Type B pancreatic cell (in vitro differentiated cells): ENCODE results near the gene GARIN3. TPM values are rescaled to one million over a fixed set of nuclear protein-coding genes. Genes with fewer than 3 reads are reported as not detected.
"Not testable (repeated sequence)": the region's sequence is repeated elsewhere in the genome, so short reads cannot be mapped to it uniquely, and the experiment has no call there.

ENCODE experiments used
- DNase-seq: peaks from one replicate; pipeline ENCODE4 v3.0.0; 2021; ENCODE audit warnings: mixed read lengths; ENCODE audit not compliant: unreplicated experiment; ENCODE audit errors: extremely low spot score
- H3K27ac Mint-ChIP-seq: 2 replicates; pipeline ENCODE4 v1.8.0; 2021; ENCODE audit warnings: mild to moderate bottlenecking, mixed read lengths
- H3K27me3 Mint-ChIP-seq: 2 replicates; pipeline ENCODE4 v1.8.0; 2021; ENCODE audit warnings: mixed read lengths
- H3K36me3 Mint-ChIP-seq: 2 replicates; pipeline ENCODE4 v1.8.0; 2021; ENCODE audit warnings: mixed read lengths
- H3K4me1 Mint-ChIP-seq: one replicate; pipeline ENCODE4 v1.8.0; 2021; ENCODE audit warnings: mixed read lengths; ENCODE audit not compliant: unreplicated experiment
- H3K4me3 Mint-ChIP-seq: 2 replicates; pipeline ENCODE4 v1.8.0; 2021; ENCODE audit warnings: mild to moderate bottlenecking, mixed read lengths
- H3K9me3 Mint-ChIP-seq: 2 replicates; pipeline ENCODE4 v1.8.0; 2021; ENCODE audit warnings: mixed read lengths
- total RNA-seq: library from RNA; stranded (reverse); gene quantifications from 2 replicates; pipeline ENCODE4 v1.2.1, GENCODE V29; 2021; ENCODE audit warnings: low replicate concordance
- TF ChIP-seq, protein P1 (sequence below): fragments of 200-600 bp; sonication (generic); conservative IDR thresholded peaks from 2 replicates; pipeline ENCODE4 v1.5.0; 2021; ENCODE audit warnings: antibody characterized with exemption, mild to moderate bottlenecking

The GARIN3 gene
- total RNA-seq, 1 donor from 2014 or later, result not detected

DNA sequence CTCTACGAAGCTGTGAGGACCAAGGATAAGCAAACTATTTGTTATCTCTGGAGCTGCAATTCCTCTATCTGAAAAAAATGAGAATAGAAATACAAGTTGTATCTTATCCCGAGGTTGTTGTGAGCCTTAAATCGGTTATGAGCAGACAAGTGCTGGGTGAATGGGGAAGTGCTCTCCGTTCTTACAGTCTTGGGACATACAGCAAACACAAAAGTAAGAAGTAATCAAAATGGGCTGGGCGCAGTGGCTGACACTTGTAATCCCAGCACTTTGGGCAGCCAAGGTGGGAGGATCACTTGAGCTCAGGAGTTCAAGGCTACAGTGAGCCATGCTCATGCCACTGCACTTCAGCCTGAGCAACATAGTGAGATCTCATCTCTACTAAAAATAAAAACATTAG lies 46.2 kb upstream of the GARIN3 start:
- Mint-ChIP-seq H3K4me1 (no peaks in the 10 kb centered on the region), H3K4me3 (no peak overlapping the region), H3K27ac (no peak overlapping the region), H3K27me3 (no peaks in the 10 kb centered on the region), H3K36me3 (no peaks in the 10 kb centered on the region), H3K9me3 (no peaks in the 10 kb centered on the region)
- no peak for DNase-seq
- TF ChIP-seq, protein P1, sequence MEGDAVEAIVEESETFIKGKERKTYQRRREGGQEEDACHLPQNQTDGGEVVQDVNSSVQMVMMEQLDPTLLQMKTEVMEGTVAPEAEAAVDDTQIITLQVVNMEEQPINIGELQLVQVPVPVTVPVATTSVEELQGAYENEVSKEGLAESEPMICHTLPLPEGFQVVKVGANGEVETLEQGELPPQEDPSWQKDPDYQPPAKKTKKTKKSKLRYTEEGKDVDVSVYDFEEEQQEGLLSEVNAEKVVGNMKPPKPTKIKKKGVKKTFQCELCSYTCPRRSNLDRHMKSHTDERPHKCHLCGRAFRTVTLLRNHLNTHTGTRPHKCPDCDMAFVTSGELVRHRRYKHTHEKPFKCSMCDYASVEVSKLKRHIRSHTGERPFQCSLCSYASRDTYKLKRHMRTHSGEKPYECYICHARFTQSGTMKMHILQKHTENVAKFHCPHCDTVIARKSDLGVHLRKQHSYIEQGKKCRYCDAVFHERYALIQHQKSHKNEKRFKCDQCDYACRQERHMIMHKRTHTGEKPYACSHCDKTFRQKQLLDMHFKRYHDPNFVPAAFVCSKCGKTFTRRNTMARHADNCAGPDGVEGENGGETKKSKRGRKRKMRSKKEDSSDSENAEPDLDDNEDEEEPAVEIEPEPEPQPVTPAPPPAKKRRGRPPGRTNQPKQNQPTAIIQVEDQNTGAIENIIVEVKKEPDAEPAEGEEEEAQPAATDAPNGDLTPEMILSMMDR, result no peak

DNA sequence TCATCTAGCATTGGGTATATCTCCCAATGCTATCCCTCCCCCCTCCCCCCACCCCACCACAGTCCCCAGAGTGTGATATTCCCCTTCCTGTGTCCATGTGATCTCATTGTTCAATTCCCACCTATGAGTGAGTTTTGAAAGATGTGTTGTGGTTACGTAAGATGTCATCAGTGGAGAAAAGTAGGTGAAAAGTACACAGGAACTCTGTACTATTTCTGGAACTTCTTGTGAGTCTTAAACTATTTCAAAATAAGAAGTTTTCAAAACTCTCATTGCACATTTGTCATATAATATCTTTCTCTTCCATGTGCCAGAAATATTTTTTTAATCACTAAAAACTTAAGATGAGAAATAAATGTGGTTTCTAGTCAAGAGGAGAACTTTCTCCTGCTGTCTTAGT lies 44.6 kb upstream of the GARIN3 start:
- not testable (repeated sequence) for H3K4me3 Mint-ChIP-seq, H3K36me3 Mint-ChIP-seq, H3K9me3 Mint-ChIP-seq, H3K27ac Mint-ChIP-seq, DNase-seq, H3K27me3 Mint-ChIP-seq, H3K4me1 Mint-ChIP-seq

DNA sequence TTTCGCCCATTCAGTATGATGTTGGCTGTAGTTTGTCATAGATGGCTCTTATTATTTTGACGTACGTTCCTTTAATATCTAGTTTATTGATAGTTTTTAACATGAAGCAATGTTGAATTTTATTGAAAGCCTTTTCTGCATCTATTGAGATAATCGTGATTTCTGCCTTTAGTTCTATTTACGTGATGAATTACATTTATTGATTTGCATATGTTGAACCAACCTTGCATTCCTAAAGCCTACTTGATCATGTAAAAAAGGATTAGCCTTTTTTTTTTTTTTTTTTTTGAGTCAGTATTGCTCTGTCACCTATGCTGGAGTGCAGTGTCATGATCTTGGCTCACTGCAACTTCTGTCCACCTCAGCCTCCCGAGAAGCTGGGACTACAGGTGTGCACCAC lies 39.6 kb upstream of the GARIN3 start:
- no peak overlapping the region for H3K27ac Mint-ChIP-seq
- H3K4me1 Mint-ChIP-seq, result no peaks in the 10 kb centered on the region
- H3K27me3 Mint-ChIP-seq, result no peaks in the 10 kb centered on the region
- TF ChIP-seq, protein P1, result no peak
- no peak for DNase-seq
- H3K36me3 Mint-ChIP-seq, result no peaks in the 10 kb centered on the region
- no peaks in the 10 kb centered on the region for H3K9me3 Mint-ChIP-seq
- H3K4me3 Mint-ChIP-seq, result no peak overlapping the region

DNA sequence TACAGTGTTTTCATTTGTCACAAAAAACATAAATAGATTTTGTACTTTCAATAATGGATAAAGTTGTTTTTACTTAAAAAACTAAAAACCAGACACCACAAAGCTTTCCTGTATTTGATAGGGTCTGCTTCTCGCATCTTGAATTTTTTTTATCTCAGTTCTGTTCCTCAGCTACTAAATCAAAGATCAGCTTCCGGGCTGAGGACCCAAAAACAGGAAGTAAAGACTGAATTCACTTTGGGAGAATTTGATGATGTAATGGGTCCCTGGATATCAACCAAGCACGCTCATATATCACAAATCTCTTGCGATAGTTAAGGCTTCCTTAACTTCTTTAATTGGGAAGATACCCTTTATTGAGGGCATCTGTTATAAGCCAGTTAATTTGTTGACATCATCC lies 38.7 kb upstream of the GARIN3 start:
- no peak for DNase-seq
- Mint-ChIP-seq H3K27me3 (no peaks in the 10 kb centered on the region), H3K9me3 (no peaks in the 10 kb centered on the region), H3K27ac (no peak overlapping the region), H3K4me3 (no peak overlapping the region), H3K36me3 (no peaks in the 10 kb centered on the region), H3K4me1 (no peaks in the 10 kb centered on the region)
- TF ChIP-seq, protein P1, result no peak

DNA sequence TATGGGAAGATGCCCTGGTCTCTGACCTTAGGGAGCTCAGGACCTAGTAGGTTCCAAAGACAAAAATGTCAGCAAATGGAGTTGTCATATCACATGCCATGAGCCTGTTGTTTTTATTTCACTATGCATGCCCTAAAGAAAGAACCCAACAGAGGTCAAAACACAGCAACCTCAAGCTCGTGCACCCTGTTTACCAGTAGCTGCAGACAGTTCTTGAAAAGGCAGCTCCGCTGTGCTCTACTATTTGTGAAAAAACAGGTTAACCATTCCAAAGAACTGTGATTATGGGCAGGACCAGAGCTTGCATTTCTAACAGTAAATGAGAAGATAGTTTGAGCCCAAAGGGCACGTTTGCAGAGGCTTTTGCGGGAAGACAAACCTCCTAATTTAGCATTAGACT lies 37.4 kb upstream of the GARIN3 start:
- no peak overlapping the region for H3K27ac Mint-ChIP-seq
- H3K4me1 Mint-ChIP-seq, result no peaks in the 10 kb centered on the region
- no peaks in the 10 kb centered on the region for H3K27me3 Mint-ChIP-seq
- H3K9me3 Mint-ChIP-seq, result no peaks in the 10 kb centered on the region
- TF ChIP-seq, protein P1, result no peak
- no peak for DNase-seq
- H3K4me3 Mint-ChIP-seq, result no peak overlapping the region
- no peaks in the 10 kb centered on the region for H3K36me3 Mint-ChIP-seq

DNA sequence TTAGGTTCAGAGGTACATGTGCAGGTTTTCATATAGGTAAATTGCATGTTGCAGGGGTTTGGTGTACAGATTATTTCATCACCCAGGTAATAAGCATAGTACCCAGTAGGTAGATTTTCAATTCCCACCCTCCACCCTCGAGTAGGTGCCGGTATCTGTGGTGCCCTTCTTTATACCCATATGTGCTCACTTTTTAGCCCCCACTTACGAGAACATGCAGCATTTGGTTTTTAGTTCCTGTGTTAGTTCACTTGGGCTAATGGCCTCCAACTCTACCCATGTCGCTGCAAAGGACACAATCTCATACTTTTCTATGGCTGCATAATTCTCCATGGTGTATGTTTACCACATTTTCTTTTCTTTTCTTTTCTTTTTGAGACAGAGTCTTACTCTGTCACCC lies 35.8 kb upstream of the GARIN3 start:
- Mint-ChIP-seq H3K4me3 (no peak overlapping the region), H3K27ac (no peak overlapping the region), H3K27me3 (no peaks in the 10 kb centered on the region), H3K4me1 (no peaks in the 10 kb centered on the region), H3K36me3 (no peaks in the 10 kb centered on the region), H3K9me3 (no peaks in the 10 kb centered on the region)
- DNase-seq, result no peak
- TF ChIP-seq, protein P1, result no peak
